Endothelial cell of umbilical vein (primary cell): ENCODE data around the gene CAMTA1. TPM values are rescaled to one million over a fixed set of nuclear protein-coding genes. Genes with fewer than 3 reads are reported as not detected.
A peak's percentile ranks its signal among the peaks of the same experiment; 100 is the strongest.

Experiments used
- BruUV-seq: library from RNA; stranded (reverse); fragments of 400-500 nt; replicated peaks from 2 replicates; lab custom pipeline; 2021; lab: Mats Ljungman, UMichigan
- CTCF ChIA-PET: fragments of 300-600, 350-600 bp; sonication (Branson Sonifier 250); formaldehyde crosslinking; loops from one replicate; lab custom pipeline; 2021; ENCODE audit warnings: antibody characterized with exemption, inconsistent platforms; lab: Charles Lee
- POLR2A ChIA-PET: fragments of 300-600, 350-600 bp; sonication (Branson Sonifier 250); formaldehyde crosslinking; loops from one replicate; lab custom pipeline; 2021; ENCODE audit warnings: antibody characterized with exemption, inconsistent platforms; lab: Charles Lee
- DNase-seq: peaks from one replicate; pipeline ENCODE4 v3.0.0-alpha.2; 2011; ENCODE audit warnings: low read depth, low spot score
- FAIRE-seq: peaks from 2 replicates; lab custom pipeline; 2011; peaks lifted over from hg19 to GRCh38; lab: Jason Lieb, UNC
- H2AFZ ChIP-seq: 2 replicates; pipeline ENCODE4 v1.6.0; 2012; ENCODE audit warnings: low read depth, low read length, control low read depth, inconsistent platforms
- H3K27ac ChIP-seq: 2 replicates; pipeline ENCODE4 v1.5.1; 2011; ENCODE audit warnings: low read depth, mild to moderate bottlenecking, control low read depth, low read length, moderate library complexity; ENCODE audit not compliant: insufficient read depth
- H3K27me3 ChIP-seq, 2 experiments: 2 replicates each; pipeline versions ENCODE4 v1.6.0 to v1.6.1; 2011; ENCODE audit warnings: low read length in 2 of 2, mixed read lengths in 1 of 2; ENCODE audit not compliant: control insufficient read depth in 2 of 2, insufficient read depth in 2 of 2
- H3K36me3 ChIP-seq, 2 experiments: 2 replicates in 1 of 2; 3 replicates in 1 of 2; pipeline ENCODE4 v1.5.1; 2011; ENCODE audit warnings: low read length in 2 of 2, mild to moderate bottlenecking in 1 of 2, moderate library complexity in 1 of 2; ENCODE audit not compliant: control insufficient read depth in 2 of 2, insufficient read depth in 2 of 2; ENCODE audit errors: extremely low read depth in 1 of 2
- H3K4me1 ChIP-seq: 3 replicates; pipeline ENCODE4 v1.5.1; 2011; ENCODE audit warnings: mild to moderate bottlenecking, low read length; ENCODE audit not compliant: control insufficient read depth, insufficient read depth; ENCODE audit errors: extremely low read depth
- H3K4me2 ChIP-seq: 2 replicates; pipeline ENCODE4 v1.6.1; 2011; ENCODE audit warnings: low read length, control low read depth, mixed read lengths; ENCODE audit not compliant: insufficient read depth
- H3K4me3 ChIP-seq, 3 experiments: fragments of 200-600 bp in 1 of 3; sonication (generic), shearing (Covaris generic) in 1 of 3; replicated peaks in 1 of 3; 2 replicates each; pipeline ENCODE4 v1.5.1; 2011 to 2016; ENCODE audit warnings: control low read depth in 3 of 3, low read length in 3 of 3, mild to moderate bottlenecking in 2 of 3, inconsistent platforms in 1 of 3, low read depth in 1 of 3, moderate library complexity in 1 of 3; ENCODE audit not compliant: insufficient read depth in 1 of 3
- H3K79me2 ChIP-seq: 2 replicates; pipeline ENCODE4 v1.6.0; 2012; ENCODE audit warnings: low read length, inconsistent platforms; ENCODE audit not compliant: control insufficient read depth, insufficient read depth
- H3K9ac ChIP-seq: replicated peaks from 2 replicates; pipeline ENCODE3; 2011; ENCODE audit warnings: low read length, control low read depth; ENCODE audit not compliant: insufficient read depth; ENCODE audit errors: extremely low read depth
- H3K9me1 ChIP-seq: replicated peaks from 3 replicates; pipeline ENCODE4 v1.6.0; 2011; ENCODE audit warnings: mild to moderate bottlenecking, low read length; ENCODE audit not compliant: control insufficient read depth, insufficient read depth; ENCODE audit errors: extremely low read depth
- H3K9me3 ChIP-seq: replicated peaks from 2 replicates; pipeline ENCODE4 v1.5.1; 2012; ENCODE audit warnings: low read length, inconsistent platforms; ENCODE audit not compliant: control insufficient read depth, insufficient read depth
- H4K20me1 ChIP-seq: replicated peaks from 2 replicates; pipeline ENCODE3; 2011; ENCODE audit warnings: mild to moderate bottlenecking, low read length; ENCODE audit not compliant: control insufficient read depth, insufficient read depth; ENCODE audit errors: extremely low read depth
- FOS ChIP-seq: IDR thresholded peaks from 2 replicates; pipeline ENCODE4 v1.6.1; 2011; ENCODE audit warnings: mild to moderate bottlenecking, low read length, moderate library complexity, borderline replicate concordance; ENCODE audit not compliant: insufficient read depth
- GATA2 ChIP-seq: IDR thresholded peaks from 2 replicates; pipeline ENCODE4 v1.7.0; 2011; ENCODE audit warnings: low read depth, mild to moderate bottlenecking, moderate library complexity, mixed read lengths, low read length; ENCODE audit not compliant: insufficient read length, insufficient read depth
- JUN ChIP-seq: IDR thresholded peaks from 2 replicates; pipeline ENCODE4 v1.6.1; 2011; ENCODE audit warnings: borderline replicate concordance, low read depth; ENCODE audit not compliant: insufficient read length, insufficient read depth
- POLR2A ChIP-seq: IDR thresholded peaks from 2 replicates; pipeline ENCODE4 v1.6.1; 2012; ENCODE audit warnings: low read depth, mild to moderate bottlenecking, control low read depth, low read length
- POLR2AphosphoS5 ChIP-seq: IDR thresholded peaks from 2 replicates; pipeline ENCODE4 v1.6.1; 2012; ENCODE audit warnings: low read depth, mild to moderate bottlenecking, control low read depth, low read length, moderate library complexity; ENCODE audit not compliant: insufficient read depth
- dilution Hi-C: fragments of 300-500 bp; cut with MboI; formaldehyde crosslinking; loops from one replicate; pipeline ENCODE4 v1.15.0; 2019; ENCODE audit warnings: low sequenced_read_pairs; ENCODE audit not compliant: extremely low pct_ligation_motif_present
- intact Hi-C: fragments of 100-400 bp; cut with micrococcal nuclease; formaldehyde crosslinking; loops from one replicate; pipeline ENCODE4 v1.10.0; 2022
- polyA plus RNA-seq, 4 experiments: library from polyadenylated mRNA; depleted of rRNA in 3 of 4; stranded (reverse) in 3 of 4; unstranded in 1 of 4; fragments of >200 nt; gene quantifications; 2 replicates each; pipeline versions ENCODE4 v1.2.1 to v1.2.3, GENCODE V29; 2011 to 2012; ENCODE audit warnings: missing spikeins in 1 of 4
- total RNA-seq: library from RNA; stranded (reverse); gene quantifications from 2 replicates; pipeline ENCODE4 v1.2.3, GENCODE V29; 2021

Gene CAMTA1
- total and polyA plus RNA-seq, 2 donors (not counting 3 experiments of a cell fraction or from before 2014, with no cell fraction given): 50.8 to 92.7 TPM

DNA sequence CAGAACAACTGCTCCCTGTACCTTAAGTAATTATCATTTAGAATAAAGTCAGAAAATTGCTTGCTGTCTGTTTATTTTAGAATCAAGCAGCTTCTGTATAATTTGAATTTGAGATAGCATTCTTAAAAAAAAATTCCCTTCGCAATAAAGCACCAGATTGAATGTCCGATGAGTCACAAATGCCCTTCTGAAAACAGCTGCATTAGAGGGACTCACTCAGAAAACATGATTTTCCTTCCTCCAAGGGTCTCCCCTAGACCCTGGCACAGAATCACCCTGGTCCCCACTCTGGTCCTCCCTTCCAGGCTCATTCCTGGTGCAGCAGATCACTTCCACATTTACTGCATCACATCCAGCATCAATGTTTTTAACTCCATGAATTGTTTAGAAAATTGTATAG is 514.7 kb downstream of the CAMTA1 start:
- peak; percentile 70 for DNase-seq
- H3K9me3 ChIP-seq: no peaks in the 10 kb centered on the region
- no peaks in the 10 kb centered on the region for H3K27me3 ChIP-seq
- peak overlapping the region; percentile 56 for H3K9ac ChIP-seq
- intact Hi-C loops: loop anchor here (1.0 to 2.0 kb wide), 2 partner anchors 79 to 102 kb away; no protein-coding TSS in a partner anchor
- no peak overlapping the region for H3K4me3 ChIP-seq
- no TSS peak for BruUV-seq
- no peak overlapping the region for H2AFZ ChIP-seq
- ChIA-PET POLR2A (no interaction called here), CTCF (interaction anchor here (1.0 to 1.2 kb wide), 6 partner anchors 18 to 348 kb away, joined by 3 read pairs; no protein-coding TSS in a partner anchor)
- dilution Hi-C loops: no loop called here
- H3K9me1 ChIP-seq: no peaks in the 10 kb centered on the region
- H4K20me1 ChIP-seq: no peaks in the 10 kb centered on the region
- FAIRE-seq: no peak
- H3K36me3 ChIP-seq: no peaks in the 10 kb centered on the region
- H3K4me1 ChIP-seq: peaks cover 17% of the 10 kb centered on the region
- peak overlapping the region; percentile 90 for H3K27ac ChIP-seq
- no peaks in the 10 kb centered on the region for H3K79me2 ChIP-seq
- peak; percentile 12 for TF ChIP-seq JUN
- no peak for TF ChIP-seq GATA2
- TF ChIP-seq FOS: peak; percentile 77
- no peak for TF ChIP-seq POLR2A
- H3K4me2 ChIP-seq: peak overlapping the region; percentile 54

DNA sequence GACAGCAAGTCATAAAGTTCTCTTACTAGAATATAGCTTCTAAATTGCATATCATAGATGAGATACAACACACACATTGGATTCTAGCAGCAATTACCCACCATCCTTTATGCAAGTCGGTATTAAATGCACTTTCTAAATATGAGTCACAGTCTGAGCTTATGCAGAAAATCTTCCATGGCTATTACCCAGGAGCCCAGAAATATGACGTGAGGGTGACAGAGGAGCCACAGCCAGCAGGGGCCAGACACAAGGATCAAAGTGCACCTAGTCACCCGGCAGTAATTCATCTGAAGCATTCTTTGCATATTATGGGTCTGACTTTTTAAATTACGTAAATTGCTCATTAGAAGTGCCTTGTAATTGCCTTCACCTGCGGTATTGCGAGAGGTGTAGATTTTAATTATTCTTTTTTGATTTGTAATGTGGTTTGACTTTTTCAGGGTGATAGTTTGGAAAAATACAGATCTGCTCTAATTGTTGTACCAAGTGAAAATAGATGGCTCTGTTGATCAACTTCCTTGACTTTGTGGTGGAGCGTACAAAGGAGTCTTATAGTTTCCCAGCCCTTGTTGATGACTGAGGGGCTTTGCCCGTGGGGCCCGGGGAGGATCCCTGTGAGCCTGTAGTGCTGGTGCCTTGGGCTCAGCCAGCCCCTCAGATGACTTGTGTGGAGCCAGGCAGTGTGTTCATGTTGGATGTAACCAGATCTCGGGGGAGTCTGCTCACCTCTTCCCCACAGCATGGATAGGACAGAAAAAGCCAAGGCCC is 515.8 kb downstream of the CAMTA1 start:
- CTCF ChIA-PET: interaction anchor here (1.2 kb wide), 1 partner anchor 127 kb away, joined by 3 read pairs; no protein-coding TSS in a partner anchor
- POLR2A ChIA-PET: no interaction called here
- no peaks in the 10 kb centered on the region for H3K79me2 ChIP-seq
- no peaks in the 10 kb centered on the region for H3K36me3 ChIP-seq
- no TSS peak for BruUV-seq
- no peaks in the 10 kb centered on the region for H3K9me3 ChIP-seq
- intact Hi-C loops: no loop called here
- FAIRE-seq (no peak), DNase-seq (peak; percentile 18)
- no peak overlapping the region for H3K4me3 ChIP-seq
- H3K9ac ChIP-seq: no peak overlapping the region
- dilution Hi-C loops: no loop called here
- peaks cover 17% of the 10 kb centered on the region for H3K4me1 ChIP-seq
- no peaks in the 10 kb centered on the region for H3K9me1 ChIP-seq
- no peaks in the 10 kb centered on the region for H4K20me1 ChIP-seq
- H2AFZ ChIP-seq: no peak overlapping the region
- no peaks in the 10 kb centered on the region for H3K27me3 ChIP-seq
- H3K27ac ChIP-seq: no peak overlapping the region
- H3K4me2 ChIP-seq: no peak overlapping the region
- no peak for TF ChIP-seq POLR2AphosphoS5
